Stimulated activated CD4-positive, alpha-beta T cell treated with anti-CD3 and anti-CD28 coated beads, Interleukin-4, amount 100 ng/mL, for 48 hours (primary cell): ENCODE results near the gene FOXK1.
"Not testable (repeated sequence)": the region's sequence is repeated elsewhere in the genome, so short reads cannot be mapped to it uniquely, and the experiment has no call there.

Experiments used
- DNase-seq, 2 donors: peaks; one replicate each; pipeline ENCODE4 v3.0.0-alpha.2; 2020; ENCODE audit warnings: low read depth in 2 of 2

The FOXK1 gene

DNA sequence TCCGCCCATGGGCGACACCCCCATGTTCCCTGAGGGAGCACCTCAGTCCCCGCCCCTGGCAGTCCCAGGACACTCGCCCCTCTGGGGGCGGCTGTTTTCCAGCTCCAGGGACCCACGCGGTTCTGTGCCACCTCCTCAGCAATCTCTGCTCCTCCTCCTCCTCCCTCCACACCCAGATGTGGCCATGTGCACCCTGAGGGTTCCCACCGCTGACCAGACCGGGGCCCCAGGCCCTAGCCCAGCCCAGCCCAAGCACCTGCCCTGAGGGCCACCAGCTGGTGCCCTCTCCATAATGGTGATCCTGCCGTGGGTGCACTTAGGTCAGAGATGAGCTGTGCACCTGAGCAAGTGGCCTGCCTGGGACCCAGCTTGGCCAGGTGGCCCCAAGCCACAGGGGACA is 118.4 kb downstream of the FOXK1 start:
- no peak for DNase-seq

DNA sequence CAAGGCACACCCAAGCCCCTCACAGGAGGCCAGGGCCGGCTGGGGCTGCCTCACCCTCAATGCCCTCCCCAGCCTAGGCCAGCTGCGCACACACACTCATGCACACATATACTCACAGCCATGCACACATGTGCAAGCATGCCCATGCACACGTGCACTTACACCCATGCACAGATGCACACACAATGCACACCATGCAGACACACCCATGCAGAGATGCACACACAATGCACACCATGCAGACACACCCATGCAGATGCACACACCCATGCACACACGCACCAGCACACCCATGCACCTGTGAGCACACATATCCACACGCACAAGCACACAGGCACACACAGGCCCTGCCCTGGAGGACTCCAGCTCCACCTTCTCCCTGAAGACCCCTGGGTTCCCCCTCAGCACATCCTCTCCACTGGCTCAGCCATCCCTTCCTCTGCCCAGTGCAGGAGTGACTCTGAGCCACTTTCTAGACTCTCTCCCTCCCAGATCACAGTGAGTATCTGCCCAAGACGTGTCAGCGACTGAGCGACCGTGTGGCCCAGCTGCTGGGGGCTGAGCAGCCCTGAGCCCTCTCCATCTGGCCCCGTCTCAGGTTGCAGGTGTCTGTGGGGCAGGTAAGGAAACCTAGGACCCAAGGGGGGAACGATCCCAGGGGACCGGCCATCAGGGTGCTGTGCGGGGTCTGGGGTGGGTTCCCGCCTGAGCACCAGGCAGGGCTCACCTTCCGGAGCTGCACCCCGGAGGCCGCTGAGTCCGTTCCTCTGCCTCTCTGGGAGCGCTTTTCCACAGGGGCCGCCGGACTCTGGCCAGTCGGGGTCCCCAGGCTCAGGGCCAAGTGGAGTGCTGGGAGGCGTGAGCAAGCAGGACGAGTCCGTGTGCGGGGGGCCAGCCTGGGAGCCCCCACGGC is 119.1 kb downstream of the FOXK1 start:
- no peak for DNase-seq

DNA sequence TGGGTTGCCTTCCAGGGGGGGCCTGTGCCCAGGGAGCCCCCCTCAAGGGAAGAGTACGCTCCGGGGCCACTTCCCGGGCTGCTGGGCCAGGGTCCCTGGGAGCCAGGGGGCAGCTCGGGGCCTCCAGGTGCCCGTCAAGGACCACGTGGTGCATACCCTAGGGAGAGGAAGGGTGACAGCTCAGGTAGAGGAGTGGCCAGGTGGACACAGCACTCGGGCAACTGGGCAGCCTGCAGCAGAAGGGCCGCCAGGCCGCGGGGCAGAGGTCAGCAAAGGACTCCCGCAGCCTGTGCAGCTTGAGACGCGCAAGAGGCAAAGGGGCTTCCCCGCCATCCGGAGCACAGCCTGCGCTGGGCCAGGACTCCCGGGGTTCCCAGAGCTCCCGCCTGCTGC is 119.7 kb downstream of the FOXK1 start:
- no peak for DNase-seq

DNA sequence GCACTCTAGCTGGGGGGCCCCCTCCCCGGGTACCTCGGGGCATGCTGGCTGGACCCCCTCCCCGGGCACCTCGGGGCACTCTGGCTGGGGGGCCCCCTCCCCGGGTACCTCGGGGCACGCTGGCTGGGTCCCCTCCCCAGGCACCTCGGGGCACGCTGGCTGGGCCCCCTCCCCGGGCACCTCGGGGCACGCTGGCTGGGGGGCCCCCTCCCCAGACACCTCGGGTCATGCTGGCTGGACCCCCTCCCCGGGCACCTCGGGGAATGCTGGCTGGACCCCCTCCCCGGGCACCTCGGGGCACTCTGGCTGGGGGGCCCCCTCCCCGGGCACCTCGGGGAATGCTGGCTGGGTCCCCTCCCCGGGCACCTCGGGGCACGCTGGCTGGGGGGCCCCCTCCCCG is 120.5 kb downstream of the FOXK1 start:
- not testable (repeated sequence) for DNase-seq

DNA sequence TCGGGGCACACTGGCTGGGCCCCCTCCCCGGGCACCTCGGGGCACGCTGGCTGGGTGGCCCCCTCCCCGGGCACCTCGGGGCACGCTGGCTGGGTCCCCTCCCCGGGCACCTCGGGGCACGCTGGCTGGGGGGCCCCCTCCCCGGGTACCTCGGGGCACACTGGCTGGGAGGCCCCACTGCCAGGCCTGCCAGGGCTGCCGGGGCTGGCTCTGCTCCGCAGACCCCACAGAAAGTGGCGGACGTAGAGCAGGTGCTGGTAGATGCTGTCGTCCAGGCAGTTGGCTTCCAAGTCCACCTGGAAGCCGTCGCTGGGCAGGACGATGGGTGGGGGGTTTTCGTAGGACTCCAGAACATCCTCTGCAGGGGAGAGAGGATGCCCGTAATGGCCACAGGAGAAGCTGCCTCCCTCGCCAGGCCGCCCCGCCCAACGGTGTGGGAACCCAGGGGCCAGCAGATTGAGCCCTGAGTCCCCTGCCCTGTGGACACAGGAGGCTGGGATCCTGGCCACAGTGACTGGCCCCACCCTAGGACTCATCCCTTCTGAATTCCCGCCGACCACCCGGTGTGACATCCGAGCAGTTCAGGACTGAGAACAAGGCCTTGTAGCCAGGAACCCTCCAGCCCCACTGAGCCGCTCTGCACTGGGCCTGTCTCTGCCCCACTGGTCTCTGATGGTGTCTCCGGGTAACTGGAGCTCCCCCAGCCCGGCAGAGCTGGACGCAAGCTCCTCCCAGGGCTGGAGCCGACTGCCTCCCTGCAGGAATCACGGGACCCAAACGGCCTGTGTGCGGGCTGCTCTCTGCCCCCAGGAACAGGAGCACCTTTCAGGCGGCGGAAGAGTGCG is 121.5 kb downstream of the FOXK1 start:
- DNase-seq = no peak

DNA sequence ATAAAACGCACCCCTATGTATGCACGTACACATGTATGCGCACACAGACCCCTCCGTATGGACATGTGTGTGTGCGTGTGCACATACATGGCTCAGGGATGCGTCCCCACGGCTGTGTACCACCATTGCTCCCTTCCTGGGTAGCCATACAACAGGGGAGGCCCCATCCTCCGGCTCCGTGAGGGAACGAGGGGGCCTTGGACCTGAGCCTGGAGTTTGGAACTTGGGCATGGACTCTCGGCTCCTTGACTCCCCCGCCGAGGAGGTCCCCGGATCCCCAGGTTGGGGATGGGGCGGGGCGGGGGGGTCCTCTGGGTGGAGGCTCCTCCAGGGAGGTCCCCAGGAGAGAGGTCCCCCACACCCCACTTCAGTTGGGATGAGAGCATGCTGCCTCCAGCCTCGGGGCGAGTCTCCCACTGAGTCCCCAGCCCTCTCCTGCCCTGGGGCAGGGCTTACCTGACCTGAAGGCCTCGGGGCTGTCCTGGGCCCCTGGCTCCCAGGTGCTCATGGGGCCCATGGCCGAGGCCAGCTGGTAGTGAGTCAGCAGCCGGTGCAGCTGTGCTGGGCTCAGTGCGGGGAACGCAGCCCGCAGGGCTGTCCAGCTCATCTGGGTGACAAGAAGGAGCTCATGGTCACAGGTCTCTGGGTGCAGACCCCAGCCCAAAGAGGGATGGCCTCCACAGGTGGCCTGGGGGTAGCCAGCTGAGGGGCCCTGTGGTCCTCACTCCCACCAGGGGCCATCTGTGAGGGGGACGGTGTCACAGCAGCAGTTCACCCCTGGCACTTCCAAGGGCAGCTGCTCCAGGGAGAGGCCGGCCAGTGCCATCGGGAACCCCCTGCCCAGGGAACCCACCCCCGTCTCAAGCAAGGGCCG is 123.3 kb downstream of the FOXK1 start:
- DNase-seq = no peak

DNA sequence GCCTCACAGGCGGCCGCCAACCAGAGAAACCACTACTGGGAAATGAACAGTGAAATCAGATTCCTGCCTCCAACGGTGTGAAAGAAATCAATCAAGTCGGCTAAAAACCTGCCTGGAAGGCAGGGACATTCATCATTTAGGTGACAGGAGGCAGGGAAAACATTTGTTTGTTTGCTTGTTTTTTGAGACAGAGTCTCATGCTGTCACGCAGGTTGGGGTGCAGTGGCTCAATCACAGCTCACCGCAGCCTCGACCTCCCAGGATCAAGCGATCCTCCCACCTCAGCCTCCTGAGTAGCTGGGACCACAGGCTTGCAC is 123.8 kb downstream of the FOXK1 start:
- no peak for DNase-seq

DNA sequence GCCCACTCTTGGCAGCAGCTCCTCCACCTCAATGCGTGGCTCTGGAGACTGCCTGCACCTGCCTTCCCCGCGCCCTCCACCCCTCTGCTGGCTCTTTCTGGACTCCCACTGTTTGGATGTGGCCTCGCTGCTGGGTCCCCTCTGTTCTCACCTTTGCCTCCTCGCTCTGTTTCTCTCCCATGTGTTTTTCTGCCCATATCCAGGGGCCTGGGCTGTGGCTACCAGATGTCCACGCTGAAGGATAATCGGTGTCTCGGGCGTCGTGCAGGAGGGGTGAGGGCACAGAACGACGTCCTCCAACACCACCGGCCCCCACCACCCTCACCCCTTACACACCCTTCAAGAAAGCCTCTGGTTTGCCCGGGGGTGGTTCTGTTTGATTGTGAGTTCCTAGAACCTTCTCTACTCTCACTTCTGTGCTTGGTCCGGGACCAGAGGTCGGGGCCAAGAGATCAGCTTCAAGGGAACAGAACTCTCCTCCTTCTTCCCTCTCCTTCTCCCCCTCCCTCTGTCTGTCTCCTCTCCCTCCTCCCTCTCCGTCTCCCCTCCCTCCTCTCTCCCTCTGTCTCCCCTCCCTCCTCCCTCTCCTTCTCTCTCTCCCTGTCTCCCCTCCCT is 125.0 kb downstream of the FOXK1 start:
- no peak for DNase-seq

DNA sequence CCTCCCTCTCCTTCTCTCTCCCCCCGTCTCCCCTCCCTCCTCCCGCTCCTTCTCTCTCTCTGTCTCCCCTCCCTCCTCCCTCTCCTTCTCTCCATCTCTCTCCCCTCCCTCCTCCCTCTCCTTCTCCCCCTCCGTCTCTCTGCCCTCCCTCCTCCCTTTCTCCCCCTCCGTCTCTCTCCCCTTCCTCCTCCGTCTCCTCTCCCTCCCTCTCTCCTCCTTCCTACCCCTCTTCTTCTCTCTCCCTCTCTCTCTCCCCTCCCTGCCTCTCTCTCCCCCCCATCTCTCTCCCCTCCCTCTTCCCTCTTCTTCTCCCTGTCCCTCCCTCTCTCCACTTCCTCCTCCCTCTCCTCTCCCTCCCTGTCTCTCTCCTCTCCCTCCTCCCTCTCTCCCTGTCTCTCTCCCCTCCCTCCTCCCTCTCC is 125.5 kb downstream of the FOXK1 start:
- no peak for DNase-seq

DNA sequence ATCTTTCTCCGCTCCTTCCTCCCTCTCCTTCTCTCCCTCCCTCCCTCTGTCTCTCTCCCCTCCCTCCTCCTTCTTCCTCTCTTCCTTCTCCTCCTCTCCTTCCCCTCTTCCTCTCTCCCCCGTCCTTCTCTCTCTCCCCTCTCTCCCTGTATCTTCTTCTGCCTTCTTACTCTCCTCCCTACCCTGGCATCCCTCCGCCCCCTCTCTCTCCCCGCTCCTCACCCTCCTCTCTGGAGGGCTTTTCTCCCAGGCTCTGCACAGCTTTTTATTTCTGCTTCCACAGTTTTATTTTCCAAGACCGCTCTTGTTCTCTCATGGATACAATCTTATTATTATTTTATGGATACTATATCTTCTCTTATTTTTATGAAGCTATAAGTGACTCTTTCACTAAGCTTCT is 125.9 kb downstream of the FOXK1 start:
- no peak for DNase-seq

DNA sequence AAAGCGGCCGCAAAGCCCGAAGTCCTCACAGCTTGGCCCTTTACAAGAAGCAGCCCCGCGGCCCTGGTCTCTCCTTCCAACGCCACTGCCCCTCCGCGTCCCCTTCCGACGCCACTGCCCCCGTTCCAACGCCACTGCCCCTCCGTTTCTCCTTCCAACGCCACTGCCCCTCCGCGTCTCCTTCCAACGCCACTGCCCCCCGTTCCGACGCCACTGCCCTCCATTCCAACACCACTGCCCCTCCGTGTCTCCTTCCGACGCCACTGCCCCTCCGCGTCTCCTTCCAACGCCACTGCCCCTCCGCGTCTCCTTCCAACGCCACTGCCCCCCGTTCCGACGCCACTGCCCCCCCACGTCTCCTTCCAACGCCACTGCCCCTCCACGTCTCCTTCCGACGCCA is 126.5 kb downstream of the FOXK1 start:
- DNase-seq = no peak

DNA sequence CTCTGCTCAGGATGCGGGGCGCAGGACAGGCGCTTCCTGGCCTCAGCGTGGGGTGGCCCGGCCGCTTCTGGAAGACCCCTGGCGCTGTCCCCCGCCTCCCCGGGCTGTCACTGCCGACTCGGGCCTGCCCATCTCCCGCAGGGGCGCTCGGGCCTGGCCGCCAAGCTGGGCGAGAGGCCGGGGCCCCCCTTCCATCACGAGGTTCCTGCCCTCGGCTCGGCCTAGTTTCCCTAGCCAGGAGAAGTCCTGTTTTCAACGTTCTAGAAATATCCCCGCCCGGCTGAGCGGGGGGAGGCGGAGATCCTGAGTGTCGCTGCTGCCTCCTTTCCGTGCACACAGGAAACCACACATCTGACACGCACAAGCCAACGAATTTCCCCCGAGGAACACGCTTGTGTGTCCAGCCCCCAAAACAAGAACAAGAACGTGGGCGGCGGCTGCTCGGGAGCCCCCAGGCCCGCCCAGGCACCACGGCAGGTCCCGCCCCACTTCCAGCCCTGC is 127.0 kb downstream of the FOXK1 start:
- DNase-seq = no peak

DNA sequence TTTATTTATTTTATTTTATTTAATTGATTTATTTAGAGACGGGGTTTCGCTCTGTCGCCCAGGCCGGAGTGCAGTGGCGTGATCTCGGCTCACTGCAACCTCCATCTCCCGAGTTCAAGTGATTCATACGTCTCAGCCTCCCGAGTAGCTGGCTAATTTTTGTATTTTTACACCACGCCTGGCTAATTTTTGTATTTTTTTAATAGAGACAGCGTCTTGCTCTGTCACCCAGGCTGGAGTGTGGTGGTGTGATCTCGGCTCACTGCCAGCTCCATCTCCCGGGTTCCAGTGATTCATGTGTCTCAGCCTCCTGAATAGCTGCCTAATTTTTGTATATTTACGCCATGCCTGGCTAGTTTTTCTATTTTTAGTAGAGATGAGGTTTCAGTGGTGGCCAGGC is 127.6 kb downstream of the FOXK1 start:
- no peak for DNase-seq

DNA sequence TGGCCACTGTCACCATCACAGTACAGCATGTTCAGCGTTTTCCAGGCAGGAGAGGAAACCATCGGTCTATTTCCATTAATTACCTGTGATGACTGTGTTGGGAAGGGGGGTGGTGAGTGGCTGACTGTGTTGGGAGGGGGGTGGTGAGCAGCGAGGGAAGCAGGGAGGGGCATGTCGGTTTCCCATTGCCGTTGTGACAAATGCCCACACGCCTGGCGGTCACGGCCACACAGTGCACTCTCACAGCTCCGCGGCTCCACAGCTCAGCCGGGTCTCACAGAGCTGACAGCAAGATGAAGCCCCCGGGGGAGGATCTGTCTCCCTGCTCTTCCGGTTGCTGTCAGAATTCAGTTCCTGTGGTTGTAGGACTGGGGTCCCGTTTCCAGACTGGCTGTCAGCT is 132.3 kb downstream of the FOXK1 start:
- no peak for DNase-seq

DNA sequence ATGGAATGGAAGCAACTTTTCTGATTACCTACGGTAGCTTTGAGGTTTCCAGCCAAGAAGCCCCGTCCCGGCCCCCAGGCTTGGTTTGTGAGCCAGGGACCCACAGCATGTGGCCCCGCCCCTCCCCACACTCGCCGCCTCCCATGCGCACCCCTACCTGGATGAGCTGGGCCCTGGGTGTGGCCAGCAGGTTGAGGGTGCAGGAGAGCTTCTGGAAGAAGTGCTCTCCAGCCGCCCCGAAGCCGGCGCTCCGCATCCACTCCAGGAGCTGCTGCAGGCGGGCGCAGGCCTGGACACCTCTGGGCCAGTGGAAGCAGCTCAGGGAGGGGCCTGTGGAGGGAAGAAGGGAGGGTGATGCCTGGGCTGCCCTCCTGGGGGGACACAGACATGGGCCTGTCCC is 133.0 kb downstream of the FOXK1 start:
- DNase-seq = no peak

DNA sequence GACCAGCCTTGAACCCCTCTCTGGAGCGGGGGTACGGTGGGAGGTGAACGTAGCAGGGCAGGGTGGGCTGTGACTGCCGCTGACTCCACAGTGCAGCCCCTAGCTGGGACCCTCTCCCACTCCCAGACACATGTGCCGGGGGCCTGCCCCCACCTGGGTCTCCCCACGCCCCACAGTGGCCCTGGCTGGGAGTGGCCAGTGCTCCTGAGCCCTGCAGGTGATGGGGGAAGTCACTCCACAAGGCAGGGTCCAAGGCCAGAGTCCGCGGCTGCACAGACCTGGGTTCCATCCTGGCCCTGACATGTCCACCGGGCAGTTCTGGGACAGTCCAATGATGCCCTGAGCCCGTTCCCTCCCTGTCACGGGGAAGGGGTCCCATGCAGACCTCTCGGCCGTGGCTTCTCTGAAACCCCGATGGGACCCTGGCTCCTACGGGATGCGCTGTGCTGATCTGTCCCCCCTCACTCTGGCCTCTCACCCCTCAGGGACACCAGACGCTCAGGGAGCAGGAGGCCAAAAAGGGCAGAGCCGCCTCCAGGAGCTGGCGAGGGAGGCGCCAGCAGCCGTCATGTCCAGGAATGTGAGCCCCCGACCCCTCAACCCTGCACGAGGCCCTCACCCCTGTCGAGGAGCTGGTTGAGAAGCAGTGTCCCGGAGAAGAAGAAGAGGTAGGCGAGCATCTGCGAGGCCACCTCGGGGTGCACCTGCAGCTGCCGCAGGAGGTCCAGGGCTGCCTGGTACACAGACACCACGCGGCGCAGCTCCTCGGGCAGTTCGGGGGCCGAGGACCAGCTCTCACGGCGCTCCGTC is 133.7 kb downstream of the FOXK1 start:
- DNase-seq = no peak

DNA sequence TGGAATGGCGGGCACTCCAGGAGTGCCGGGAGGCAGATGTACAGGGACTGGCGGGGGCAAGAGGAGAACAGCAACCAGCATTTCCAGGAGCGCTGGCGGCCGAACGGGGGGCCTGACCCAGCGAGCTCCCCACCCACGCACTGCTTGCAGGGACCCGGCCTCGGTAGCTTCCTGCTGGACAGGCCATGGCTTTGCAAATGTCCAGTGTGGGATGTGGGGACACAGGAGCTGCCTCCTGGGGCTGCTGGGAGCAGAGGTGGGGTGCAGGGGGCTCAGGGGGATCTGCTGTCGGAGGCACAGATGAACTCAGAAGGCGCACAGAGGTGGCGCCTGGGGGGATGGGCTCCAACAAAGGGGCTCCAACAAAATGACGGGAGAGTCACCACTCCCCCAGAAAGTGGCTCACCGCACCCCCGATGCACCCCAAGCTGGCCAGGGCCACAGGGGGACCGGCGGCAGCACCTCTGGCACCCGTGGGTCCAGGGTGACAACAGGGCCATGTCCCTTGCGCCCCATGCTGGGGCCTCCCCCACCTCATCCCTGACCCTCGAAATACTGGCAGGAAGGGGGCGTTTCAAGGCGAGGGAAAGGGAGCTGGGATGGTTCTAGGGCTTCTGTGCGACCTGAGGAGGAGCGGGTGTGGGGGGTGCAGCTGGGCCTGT is 134.5 kb downstream of the FOXK1 start:
- DNase-seq = no peak

DNA sequence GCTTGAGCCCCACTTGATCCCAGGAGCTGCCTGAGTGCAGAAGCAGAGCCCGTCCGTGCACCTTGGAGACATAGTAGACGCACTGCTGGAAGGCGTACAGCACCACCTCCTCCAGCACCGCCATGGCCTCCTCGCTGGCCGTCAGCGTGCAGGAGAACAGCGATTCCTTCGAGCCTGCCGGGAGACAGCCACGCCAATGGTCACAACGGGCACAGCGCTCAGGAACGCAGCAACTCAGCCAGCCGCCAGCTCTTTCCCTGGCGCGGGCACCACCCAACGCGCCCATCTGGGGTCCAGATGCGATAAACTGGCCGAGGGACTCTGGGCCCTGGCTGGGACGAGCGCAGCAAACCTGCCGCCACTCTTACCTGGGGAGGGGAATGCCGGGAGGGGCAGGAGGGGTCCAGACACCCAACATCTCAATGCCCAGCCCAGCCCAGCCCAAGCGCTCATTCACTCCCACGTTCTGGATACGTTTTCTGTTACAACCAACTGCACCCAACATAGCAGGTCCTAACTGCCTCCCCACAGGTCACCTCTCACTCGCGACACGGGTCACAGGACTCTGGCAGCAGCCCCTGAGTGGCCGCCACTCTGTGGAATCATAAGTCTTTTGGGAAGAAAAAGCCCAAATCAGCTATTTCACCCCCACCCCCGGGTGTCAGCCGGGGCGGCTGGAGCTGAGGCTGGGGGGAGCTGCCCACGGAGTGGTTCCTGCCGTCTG is 135.2 kb downstream of the FOXK1 start:
- no peak for DNase-seq

DNA sequence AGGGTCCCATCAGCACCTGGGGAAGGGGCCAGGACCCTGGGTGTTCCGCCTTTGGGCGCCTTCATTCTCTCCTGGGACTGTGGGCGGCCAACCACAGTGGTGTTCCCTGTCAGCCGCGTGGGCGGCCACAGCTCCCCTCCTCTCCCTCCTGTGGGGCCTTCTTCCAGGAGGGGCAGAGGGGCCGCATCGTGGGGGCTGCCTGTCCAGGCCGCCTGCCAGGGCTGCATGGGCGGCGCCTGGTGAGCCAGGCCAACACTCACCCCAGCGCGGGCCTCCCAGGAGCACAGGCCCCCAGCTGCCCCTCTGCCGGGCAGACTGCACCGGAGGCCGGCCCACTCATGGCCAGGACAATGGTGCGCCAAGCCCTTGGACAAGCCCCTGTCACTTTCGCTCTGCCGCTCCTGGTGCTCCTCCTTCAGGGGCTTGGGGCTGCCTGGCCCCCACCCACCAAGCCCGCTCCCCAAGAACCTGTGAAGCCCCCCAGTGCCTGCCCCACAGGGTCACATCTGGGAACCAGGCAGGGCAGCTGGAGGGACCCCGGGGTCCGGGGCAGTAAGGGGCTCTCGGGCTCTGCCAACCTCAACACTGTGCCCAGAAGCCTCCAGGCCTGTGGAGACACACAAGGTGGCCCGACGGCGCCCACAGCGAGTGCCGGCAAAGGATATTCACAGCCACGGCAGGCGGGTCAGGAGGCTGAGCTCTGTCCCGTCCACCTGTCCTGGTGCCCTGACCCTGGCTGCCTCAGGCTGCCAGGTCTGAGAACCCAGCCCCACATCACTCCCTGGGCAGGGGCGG is 136.1 kb downstream of the FOXK1 start:
- DNase-seq = no peak
